ENCODE measurements around the gene SAMD4A.

Gene SAMD4A

GRCh38 chr14:54570631-54571415, 3.9 kb downstream of the SAMD4A start:
- no peak overlapping the region for H3K4me3 ChIP-seq (replicated peaks in 1 of 2; ENCODE audit: low read depth in 2 of 2, low read length in 2 of 2)
- peak; percentile 76 to 93 for DNase-seq (ENCODE audit: low read depth in 2 of 2)
- TF ChIP-seq CTCF (IDR thresholded peaks at IDR 0.05; ENCODE audit: low read depth, low read length): no peak

- peak in 1 of 2 donors; percentile 70 for DNase-seq (ENCODE audit: low read depth in 2 of 2)
- TF ChIP-seq CTCF (IDR thresholded peaks at IDR 0.05; ENCODE audit: low read depth, low read length): peak; percentile 55
- H3K4me3 ChIP-seq (replicated peaks in 1 of 2; ENCODE audit: low read depth in 2 of 2, low read length in 2 of 2): no peak overlapping the region
These were observed 5.4 kb downstream of the SAMD4A start for GRCh38 chr14:54572316-54572715.

GRCh38 chr14:54574528-54574927, 7.6 kb downstream of the SAMD4A start:
- no peak for DNase-seq (ENCODE audit: low read depth in 2 of 2)
- no peak for TF ChIP-seq CTCF (IDR thresholded peaks at IDR 0.05; ENCODE audit: low read depth, low read length)
- H3K4me3 ChIP-seq (replicated peaks in 1 of 2; ENCODE audit: low read depth in 2 of 2, low read length in 2 of 2): no peak overlapping the region

- TF ChIP-seq CTCF (IDR thresholded peaks at IDR 0.05; ENCODE audit: low read depth, low read length): no peak
- H3K4me3 ChIP-seq (replicated peaks in 1 of 2; ENCODE audit: low read depth in 2 of 2, low read length in 2 of 2): no peak overlapping the region
- DNase-seq (ENCODE audit: low read depth in 2 of 2): no peak
These were observed 10.6 kb downstream of the SAMD4A start for GRCh38 chr14:54577494-54577893.

GRCh38 chr14:54577977-54578376, 11.0 kb downstream of the SAMD4A start:
- H3K4me3 ChIP-seq (replicated peaks in 1 of 2; ENCODE audit: low read depth in 2 of 2, low read length in 2 of 2): no peak overlapping the region
- peak in 1 of 2 donors; percentile 36 for DNase-seq (ENCODE audit: low read depth in 2 of 2)
- TF ChIP-seq CTCF (IDR thresholded peaks at IDR 0.05; ENCODE audit: low read depth, low read length): no peak

- no peak for TF ChIP-seq CTCF (IDR thresholded peaks at IDR 0.05; ENCODE audit: low read depth, low read length)
- peak; percentile 66 to 74 for DNase-seq (ENCODE audit: low read depth in 2 of 2)
These were observed 12.7 kb downstream of the SAMD4A start for GRCh38 chr14:54579621-54580020.

GRCh38 chr14:54580933-54581332, 14.0 kb downstream of the SAMD4A start:
- H3K4me3 ChIP-seq (replicated peaks in 1 of 2; ENCODE audit: low read depth in 2 of 2, low read length in 2 of 2): no peak overlapping the region
- no peak for DNase-seq (ENCODE audit: low read depth in 2 of 2)
- no peak for TF ChIP-seq CTCF (IDR thresholded peaks at IDR 0.05; ENCODE audit: low read depth, low read length)

More at GRCh38 chr14:54579621-54580020, 12.7 kb downstream of the SAMD4A start:
- no peak overlapping the region for H3K4me3 ChIP-seq (replicated peaks in 1 of 2; ENCODE audit: low read depth in 2 of 2, low read length in 2 of 2)
